ENCODE results near the gene CCDC88C. TPM values are rescaled to one million over a fixed set of nuclear protein-coding genes. Genes with fewer than 3 reads are reported as not detected.
"Not testable (repeated sequence)": the region's sequence is repeated elsewhere in the genome, so short reads cannot be mapped to it uniquely, and the experiment has no call there.

Gene CCDC88C
- total RNA-seq, 2 experiments from 2014 or later, result 137 to 253 TPM

DNA sequence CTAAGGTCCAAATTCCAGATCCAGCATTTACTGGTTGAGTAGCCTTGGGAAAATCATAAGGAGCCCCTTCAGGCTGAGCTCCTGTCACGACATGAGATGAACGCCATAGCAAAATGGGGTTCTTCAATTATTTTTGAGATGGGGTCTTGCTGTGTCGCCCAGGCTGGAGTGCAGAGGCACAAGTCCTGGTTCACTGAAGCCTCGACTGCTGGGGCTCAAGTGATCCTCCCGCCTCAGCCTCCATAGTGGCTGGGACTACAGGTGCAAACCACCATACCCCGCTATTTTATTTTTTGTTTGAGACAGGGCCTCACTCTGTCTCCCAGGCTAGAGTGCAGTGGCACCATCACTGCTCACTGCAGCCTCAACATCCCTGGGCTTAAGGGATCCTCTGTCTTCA lies 147.4 kb downstream of the CCDC88C start:
- POLR2A ChIA-PET, result no interaction called here
- H3K36me3 ChIP-seq (ENCODE audit: insufficient read depth, low read length), result peaks cover 73% of the 10 kb centered on the region
- H4K20me1 ChIP-seq (ENCODE audit: insufficient read depth, low read length), result no peaks in the 10 kb centered on the region
- BruUV-seq (replicated peaks), result no TSS peak
- no peak for DNase-seq (ENCODE audit: low spot score)
- no peaks in the 10 kb centered on the region for H3K4me1 ChIP-seq (ENCODE audit: insufficient read depth, low read length, poor library complexity, severe bottlenecking)
- no peaks in the 10 kb centered on the region for H3K79me2 ChIP-seq (ENCODE audit: insufficient read depth, low read depth, low read length)
- TF ChIP-seq, protein P1, sequence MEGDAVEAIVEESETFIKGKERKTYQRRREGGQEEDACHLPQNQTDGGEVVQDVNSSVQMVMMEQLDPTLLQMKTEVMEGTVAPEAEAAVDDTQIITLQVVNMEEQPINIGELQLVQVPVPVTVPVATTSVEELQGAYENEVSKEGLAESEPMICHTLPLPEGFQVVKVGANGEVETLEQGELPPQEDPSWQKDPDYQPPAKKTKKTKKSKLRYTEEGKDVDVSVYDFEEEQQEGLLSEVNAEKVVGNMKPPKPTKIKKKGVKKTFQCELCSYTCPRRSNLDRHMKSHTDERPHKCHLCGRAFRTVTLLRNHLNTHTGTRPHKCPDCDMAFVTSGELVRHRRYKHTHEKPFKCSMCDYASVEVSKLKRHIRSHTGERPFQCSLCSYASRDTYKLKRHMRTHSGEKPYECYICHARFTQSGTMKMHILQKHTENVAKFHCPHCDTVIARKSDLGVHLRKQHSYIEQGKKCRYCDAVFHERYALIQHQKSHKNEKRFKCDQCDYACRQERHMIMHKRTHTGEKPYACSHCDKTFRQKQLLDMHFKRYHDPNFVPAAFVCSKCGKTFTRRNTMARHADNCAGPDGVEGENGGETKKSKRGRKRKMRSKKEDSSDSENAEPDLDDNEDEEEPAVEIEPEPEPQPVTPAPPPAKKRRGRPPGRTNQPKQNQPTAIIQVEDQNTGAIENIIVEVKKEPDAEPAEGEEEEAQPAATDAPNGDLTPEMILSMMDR (conservative IDR thresholded peaks at IDR 0.05; ENCODE audit: low read length), result no peak
- no peak for TF ChIP-seq EZH2phosphoT487 (IDR thresholded peaks at IDR 0.05; ENCODE audit: borderline replicate concordance, low read depth, low read length)
- H3K4me3 ChIP-seq (ENCODE audit: low read depth, low read length, poor library complexity, severe bottlenecking), result no peak overlapping the region
- H3K27ac ChIP-seq (ENCODE audit: low read depth, low read length, poor library complexity, severe bottlenecking), result no peak overlapping the region
- intact Hi-C loops (cut with micrococcal nuclease; ENCODE audit: unreplicated experiment), result no loop called here
- H3K9me2 ChIP-seq (ENCODE audit: insufficient read depth, low read length), result no peaks in the 10 kb centered on the region
- no peak overlapping the region for H3K4me2 ChIP-seq (ENCODE audit: low read length)
- no peaks in the 10 kb centered on the region for H3K9me3 ChIP-seq (ENCODE audit: low read length)
- CTCF ChIA-PET (ENCODE audit: unreplicated experiment), result no interaction called here
- no peak overlapping the region for H2AFZ ChIP-seq (ENCODE audit: low read length)

DNA sequence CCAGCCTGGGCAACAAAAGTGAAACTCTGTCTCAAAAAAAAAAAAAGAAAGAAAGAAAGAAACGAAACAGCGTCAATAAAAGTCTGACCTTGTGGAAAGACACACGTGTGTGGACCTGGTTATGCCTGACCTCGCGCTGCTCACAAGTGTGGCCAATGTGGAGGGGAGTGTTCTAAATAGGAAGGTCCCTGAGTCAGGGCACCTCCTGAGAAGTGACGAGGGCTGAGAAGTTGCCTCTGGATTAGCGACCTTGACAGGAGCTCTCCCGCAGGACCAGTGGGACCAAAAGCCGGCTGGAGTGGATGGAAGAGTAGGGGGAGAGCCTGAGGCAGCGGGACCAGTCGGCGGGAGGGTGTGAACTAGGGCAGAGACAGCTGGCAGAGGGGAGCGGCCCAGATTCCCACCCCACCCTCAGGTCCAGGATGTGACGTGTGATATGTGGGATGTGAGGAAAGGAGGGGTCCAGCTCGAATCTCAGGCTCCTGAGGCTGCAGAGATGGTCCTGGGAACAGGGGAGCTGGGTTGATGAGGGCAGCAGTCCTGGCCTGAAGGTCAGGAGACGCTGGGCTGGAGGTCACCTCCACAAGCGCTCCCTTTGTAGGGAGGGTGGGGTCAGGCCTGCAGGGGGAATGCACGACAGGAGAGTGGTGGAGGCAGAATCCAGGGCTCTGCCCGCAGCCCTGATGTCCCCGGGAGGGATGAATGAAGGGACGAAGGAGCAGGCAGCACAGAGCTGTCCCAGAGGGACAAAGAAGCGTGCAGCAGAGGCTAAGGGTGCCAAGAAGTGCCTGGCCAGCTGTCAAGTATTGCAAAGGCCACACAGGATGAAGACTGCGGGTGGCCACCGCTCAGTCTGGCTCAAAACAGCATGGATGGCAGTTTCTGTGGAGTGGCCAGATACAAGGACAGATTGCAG lies 148.3 kb downstream of the CCDC88C start:
- POLR2A ChIA-PET, result interaction anchor here (0.9 kb wide), 1 partner anchor 13 kb away, joined by 3 read pairs; no protein-coding TSS in a partner anchor
- no peaks in the 10 kb centered on the region for H3K79me2 ChIP-seq (ENCODE audit: insufficient read depth, low read depth, low read length)
- peaks cover 65% of the 10 kb centered on the region for H3K36me3 ChIP-seq (ENCODE audit: insufficient read depth, low read length)
- no peak overlapping the region for H3K27ac ChIP-seq (ENCODE audit: low read depth, low read length, poor library complexity, severe bottlenecking)
- H3K9me2 ChIP-seq (ENCODE audit: insufficient read depth, low read length), result no peaks in the 10 kb centered on the region
- no peaks in the 10 kb centered on the region for H3K9me3 ChIP-seq (ENCODE audit: low read length)
- no peak for DNase-seq (ENCODE audit: low spot score)
- BruUV-seq (replicated peaks), result no TSS peak
- intact Hi-C loops (cut with micrococcal nuclease; ENCODE audit: unreplicated experiment), result no loop called here
- H3K4me2 ChIP-seq (ENCODE audit: low read length), result no peak overlapping the region
- H3K4me3 ChIP-seq (ENCODE audit: low read depth, low read length, poor library complexity, severe bottlenecking), result no peak overlapping the region
- no peak overlapping the region for H2AFZ ChIP-seq (ENCODE audit: low read length)
- no peaks in the 10 kb centered on the region for H4K20me1 ChIP-seq (ENCODE audit: insufficient read depth, low read length)
- TF ChIP-seq EZH2phosphoT487 (IDR thresholded peaks at IDR 0.05; ENCODE audit: borderline replicate concordance, low read depth, low read length), result no peak
- TF ChIP-seq, protein P1 (conservative IDR thresholded peaks at IDR 0.05; ENCODE audit: low read length), result no peak
- CTCF ChIA-PET (ENCODE audit: unreplicated experiment), result no interaction called here
- H3K4me1 ChIP-seq (ENCODE audit: insufficient read depth, low read length, poor library complexity, severe bottlenecking), result no peaks in the 10 kb centered on the region

DNA sequence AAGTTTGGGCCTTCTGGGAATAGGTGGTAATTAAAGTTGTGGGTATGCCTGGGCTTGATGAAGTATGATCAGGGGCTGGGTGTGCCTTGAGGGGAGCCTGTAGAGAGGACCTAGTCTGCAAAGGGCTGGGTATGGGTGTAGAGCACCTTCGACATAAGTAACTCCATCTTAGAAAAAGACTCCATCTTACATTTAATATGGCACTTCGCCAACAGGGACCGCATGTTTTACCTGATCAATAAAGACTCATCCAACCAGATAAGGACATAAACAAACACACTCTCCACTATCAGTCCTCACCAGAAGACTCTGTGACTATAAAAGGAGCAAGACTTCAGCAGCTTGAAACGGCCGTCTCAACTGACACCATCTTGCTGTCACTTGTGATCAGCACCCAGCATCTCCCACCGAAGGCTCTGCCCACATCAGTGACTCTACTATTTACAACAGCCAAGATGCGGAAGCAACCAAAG lies 149.6 kb downstream of the CCDC88C start:
- no peak for DNase-seq (ENCODE audit: low spot score)
- Histone ChIP-seq H3K9me3 (ENCODE audit: low read length) (no peaks in the 10 kb centered on the region), H3K4me3 (ENCODE audit: low read depth, low read length, poor library complexity, severe bottlenecking) (no peak overlapping the region), H3K27ac (ENCODE audit: low read depth, low read length, poor library complexity, severe bottlenecking) (no peak overlapping the region), H2AFZ (ENCODE audit: low read length) (no peak overlapping the region), H3K4me1 (ENCODE audit: insufficient read depth, low read length, poor library complexity, severe bottlenecking) (no peaks in the 10 kb centered on the region), H3K9me2 (ENCODE audit: insufficient read depth, low read length) (no peaks in the 10 kb centered on the region), H4K20me1 (ENCODE audit: insufficient read depth, low read length) (no peaks in the 10 kb centered on the region), H3K36me3 (ENCODE audit: insufficient read depth, low read length) (peaks cover 51% of the 10 kb centered on the region), H3K4me2 (ENCODE audit: low read length) (no peak overlapping the region), H3K79me2 (ENCODE audit: insufficient read depth, low read depth, low read length) (no peaks in the 10 kb centered on the region)
- CTCF ChIA-PET (ENCODE audit: unreplicated experiment), result interaction anchor here (0.6 kb wide), 1 partner anchor 282 kb away, joined by 3 read pairs; no protein-coding TSS in a partner anchor
- BruUV-seq (replicated peaks), result no TSS peak
- TF ChIP-seq, protein P1 (conservative IDR thresholded peaks at IDR 0.05; ENCODE audit: low read length), result no peak
- TF ChIP-seq EZH2phosphoT487 (IDR thresholded peaks at IDR 0.05; ENCODE audit: borderline replicate concordance, low read depth, low read length), result no peak
- intact Hi-C loops (cut with micrococcal nuclease; ENCODE audit: unreplicated experiment), result no loop called here
- POLR2A ChIA-PET, result no interaction called here

DNA sequence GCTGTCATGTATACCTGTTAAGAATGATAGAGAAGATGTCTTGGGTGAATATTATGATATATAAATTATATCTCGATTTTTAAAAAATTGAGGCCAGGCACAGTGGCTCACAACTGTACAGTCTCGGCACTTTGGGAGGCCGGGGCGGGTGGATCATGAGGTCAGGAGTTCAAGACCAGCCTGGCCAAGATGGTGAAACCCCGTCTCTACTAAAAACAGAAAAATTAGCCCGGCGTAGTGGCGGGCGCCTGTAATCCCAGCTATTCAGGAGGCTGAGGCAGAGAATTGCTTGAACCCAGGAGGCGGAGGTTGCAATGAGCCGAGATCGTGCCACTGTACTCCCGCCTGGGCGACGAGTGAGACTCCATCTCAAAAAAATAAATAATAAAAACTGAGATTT lies 151.3 kb downstream of the CCDC88C start:
- CTCF ChIA-PET (ENCODE audit: unreplicated experiment), result not testable (repeated sequence)

More for the DNA sequence above, 151.3 kb downstream of the CCDC88C start:
- H3K27ac ChIP-seq (ENCODE audit: low read depth, low read length, poor library complexity, severe bottlenecking); H4K20me1 ChIP-seq (ENCODE audit: insufficient read depth, low read length); H3K4me2 ChIP-seq (ENCODE audit: low read length); H3K9me2 ChIP-seq (ENCODE audit: insufficient read depth, low read length); H3K9me3 ChIP-seq (ENCODE audit: low read length); BruUV-seq (replicated peaks); H3K4me1 ChIP-seq (ENCODE audit: insufficient read depth, low read length, poor library complexity, severe bottlenecking); H3K79me2 ChIP-seq (ENCODE audit: insufficient read depth, low read depth, low read length); intact Hi-C loops (cut with micrococcal nuclease; ENCODE audit: unreplicated experiment); DNase-seq (ENCODE audit: low spot score); H2AFZ ChIP-seq (ENCODE audit: low read length); H3K4me3 ChIP-seq (ENCODE audit: low read depth, low read length, poor library complexity, severe bottlenecking): not testable (repeated sequence)
- peaks cover 34% of the 10 kb centered on the region for H3K36me3 ChIP-seq (ENCODE audit: insufficient read depth, low read length)
- POLR2A ChIA-PET, result interaction anchor here (0.5 kb wide), 1 partner anchor 1488 kb away, joined by 4 read pairs; no protein-coding TSS in a partner anchor

Measured in OCI-LY7 (cell line).